GM18907 (cell line): Measurements from ENCODE around the gene TFB2M.

Experiments
- ATAC-seq: cut with Tn5 transposase; IDR thresholded peaks from one replicate; pipeline ENCODE4 v1.9.1; 2021; ENCODE audit warnings: mild to moderate bottlenecking, moderate library complexity; ENCODE audit not compliant: unreplicated experiment

TFB2M gene

DNA sequence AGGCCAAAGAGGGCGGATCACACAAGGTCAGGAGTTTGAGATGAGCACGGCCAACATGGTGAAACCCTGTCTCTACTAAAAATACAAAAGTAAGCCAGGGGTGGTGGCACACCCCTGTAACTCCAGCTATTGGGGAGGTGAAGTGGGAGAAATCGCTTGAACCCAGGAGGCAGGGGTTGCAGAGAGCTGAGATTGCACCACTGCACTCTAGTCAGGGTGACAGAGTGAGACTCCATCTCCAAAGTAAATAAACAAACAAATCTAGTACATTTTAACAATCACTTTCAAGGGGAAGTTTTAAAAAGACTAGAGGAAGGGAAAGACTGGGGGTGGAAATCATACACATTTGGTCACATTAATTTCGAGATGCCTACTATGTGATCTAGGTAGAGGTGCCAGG is 6.8 kb downstream of the TFB2M start:
- no peak for ATAC-seq

DNA sequence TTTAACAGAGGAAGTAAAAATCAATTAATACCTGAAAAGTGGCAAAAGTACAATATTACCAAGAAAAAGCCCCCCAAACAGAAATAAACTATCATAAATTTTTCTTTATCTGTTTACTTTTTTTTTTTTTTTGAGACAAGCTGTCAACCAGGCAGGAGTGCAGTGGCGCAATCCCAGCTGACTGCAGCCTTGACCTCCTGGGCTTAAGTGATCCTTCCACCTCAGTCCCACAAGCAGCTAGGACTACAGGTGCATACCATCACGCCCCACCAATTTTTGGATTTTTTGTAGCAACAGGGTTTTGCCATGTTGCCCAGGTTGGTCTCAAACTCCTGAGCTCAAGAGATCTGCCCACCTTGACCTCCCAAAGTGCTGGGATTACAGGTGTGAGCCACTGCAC is 8.0 kb downstream of the TFB2M start:
- no peak for ATAC-seq

GRCh38 chr1:246554201-246554600 is 11.9 kb downstream of the TFB2M start:
- ATAC-seq, result no peak

- ATAC-seq, result no peak
Measured at GRCh38 chr1:246552110-246552509, 14.0 kb downstream of the TFB2M start.

GRCh38 chr1:246550402-246550801 is 15.7 kb downstream of the TFB2M start:
- ATAC-seq, result no peak

DNA sequence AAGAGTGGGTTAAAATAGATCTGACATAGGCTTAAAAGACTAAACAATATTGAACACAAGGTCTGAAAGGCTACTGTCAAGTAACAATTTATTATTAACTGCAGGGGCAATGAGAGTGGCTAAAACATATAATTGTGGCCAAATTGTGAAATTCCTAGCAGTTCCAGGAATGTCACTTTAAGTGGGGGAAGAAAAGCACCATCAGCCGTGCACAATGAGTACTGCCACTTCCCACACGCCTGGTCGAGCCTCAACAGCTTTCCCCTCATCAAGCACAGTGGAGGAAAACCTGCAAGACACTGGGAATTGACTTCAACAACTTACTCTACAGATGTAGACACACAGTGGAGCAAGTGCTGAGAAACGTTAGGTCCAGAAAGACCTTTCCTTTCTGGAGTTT is 16.4 kb downstream of the TFB2M start:
- no peak for ATAC-seq

- no peak for ATAC-seq
Measured at GRCh38 chr1:246544001-246544400, 22.1 kb downstream of the TFB2M start.

DNA sequence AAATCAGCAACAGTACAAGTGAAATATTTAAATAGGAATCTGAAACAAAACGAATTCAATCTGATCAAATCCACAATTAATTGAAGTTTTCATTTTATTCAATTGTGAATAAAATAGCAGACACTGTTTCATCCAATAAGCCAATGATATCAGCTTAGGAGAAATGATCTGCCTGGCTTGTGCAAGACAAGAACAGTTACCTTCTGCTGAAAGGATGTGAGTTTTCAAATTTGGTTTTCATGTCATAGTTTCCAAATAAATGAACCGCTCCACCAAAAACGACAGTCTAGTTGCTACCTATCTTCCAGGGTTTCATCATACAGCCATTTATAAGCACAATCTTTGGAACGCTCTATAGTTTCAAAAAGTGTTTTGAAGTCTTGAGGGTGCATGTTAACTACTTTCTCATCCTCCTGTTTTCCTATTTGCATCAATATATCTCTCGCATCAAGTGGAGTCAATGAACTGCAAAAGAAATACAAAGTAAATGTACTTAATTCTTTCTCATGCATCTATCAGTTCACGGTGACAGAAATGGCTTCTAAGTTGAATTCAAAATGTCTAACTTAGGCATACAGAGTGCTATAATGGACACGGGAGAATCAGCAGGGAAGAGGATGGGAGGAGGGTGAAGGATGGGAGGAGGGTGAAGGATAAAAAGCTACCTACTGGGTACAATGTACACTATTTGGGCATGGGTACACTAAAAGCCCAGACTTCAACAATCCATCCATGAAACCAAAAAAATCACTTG is 25.1 kb downstream of the TFB2M start:
- no peak for ATAC-seq

DNA sequence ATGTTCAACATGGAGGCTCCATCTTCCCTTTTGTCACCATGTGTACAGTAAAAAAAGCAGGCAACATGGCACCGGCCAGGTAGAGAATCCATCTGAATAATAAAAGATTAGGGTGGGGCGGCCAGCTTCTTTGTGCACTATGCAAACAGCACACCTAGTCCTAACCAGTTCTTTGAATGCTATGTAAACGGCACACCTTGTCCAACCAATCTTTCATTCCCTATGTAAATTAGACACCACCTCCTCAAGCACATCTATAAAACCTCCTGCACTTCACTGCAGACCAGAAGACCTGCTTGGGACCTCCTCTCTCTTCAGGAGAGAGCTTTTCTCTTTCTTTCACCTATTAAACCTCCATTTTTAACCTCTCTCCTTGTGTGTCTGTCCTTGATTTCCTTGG is 28.2 kb downstream of the TFB2M start:
- ATAC-seq, result no peak

GRCh38 chr1:246537441-246537840 is 28.6 kb downstream of the TFB2M start:
- no peak for ATAC-seq

DNA sequence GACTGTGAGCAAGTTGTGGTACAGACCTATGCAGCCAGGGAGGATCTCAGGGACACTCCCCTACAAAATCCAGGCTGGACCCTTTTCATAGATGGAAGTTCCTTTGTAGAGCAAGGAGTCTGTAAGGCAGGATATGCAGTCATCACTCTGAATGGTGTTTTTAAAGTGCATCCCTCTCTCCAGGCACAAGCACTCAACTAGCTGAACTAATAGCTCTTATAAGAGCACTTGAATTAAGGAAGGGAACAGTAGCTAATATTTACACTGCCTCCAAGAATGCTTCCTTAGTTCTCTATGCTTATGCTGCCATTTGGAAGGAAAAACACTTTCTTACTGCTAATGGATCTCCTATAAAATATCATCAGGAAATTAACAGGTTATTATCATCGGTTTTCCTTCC is 31.9 kb downstream of the TFB2M start:
- ATAC-seq, result no peak

GRCh38 chr1:246533371-246533905 is 32.6 kb downstream of the TFB2M start:
- ATAC-seq, result no peak

DNA sequence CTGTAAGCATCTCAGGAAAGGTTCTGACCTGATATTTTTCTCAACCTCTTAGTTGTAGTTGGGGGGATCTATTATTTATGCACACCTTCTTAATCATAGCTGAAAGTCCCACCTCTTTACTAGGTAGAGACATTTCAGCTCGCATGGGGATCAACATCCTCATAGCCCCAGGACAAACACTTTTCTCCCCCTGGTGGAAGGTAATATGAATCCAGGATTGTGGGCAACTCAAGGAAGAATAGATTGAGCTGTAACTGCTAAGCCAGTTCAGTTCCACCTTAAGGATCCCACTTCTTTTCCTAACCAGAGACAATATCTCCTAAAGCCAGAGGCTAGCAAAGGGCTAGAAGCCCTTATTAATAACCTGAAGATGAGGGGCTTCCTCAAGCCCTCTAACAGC is 33.5 kb downstream of the TFB2M start:
- ATAC-seq, result no peak

- ATAC-seq, result no peak
Measured at GRCh38 chr1:246530482-246530881, 35.6 kb downstream of the TFB2M start.

GRCh38 chr1:246528933-246529731 is 36.9 kb downstream of the TFB2M start:
- no peak for ATAC-seq

DNA sequence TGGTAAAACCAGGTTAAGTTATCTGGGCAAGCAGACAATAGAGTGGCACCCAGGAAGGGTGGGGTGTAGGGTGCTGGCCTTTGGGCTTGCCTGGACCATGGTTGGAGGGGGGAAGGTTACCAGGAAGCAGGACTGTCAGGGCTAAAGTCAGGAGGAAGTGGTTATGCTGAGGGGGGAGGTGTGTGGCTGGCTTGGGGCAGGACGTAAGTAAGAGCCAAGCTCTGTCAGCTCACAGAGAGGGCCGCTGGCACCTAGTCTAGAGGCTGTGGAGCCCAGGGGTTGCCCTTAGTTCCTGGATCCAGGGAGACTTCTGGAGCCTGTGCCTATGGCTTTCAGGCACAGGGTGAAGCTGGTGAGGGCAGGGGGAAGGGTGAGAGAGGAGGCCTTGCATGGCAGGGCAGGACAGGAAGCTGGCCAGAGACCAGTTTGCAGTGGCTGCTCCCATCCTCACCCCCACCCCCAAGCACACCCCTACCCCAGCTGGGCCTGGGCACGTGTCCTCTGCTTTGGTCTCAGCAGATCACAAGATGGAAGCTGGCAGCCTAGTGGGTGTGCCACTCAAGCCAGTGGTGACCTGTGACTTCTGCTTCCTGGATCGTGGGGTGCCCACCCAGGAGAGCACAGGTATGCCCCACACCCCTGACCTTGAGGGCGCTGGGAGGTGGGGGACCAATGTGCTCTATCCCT is 38.5 kb downstream of the TFB2M start:
- peak; percentile 83 for ATAC-seq

- no peak for ATAC-seq
Measured at GRCh38 chr1:246526915-246527314, 39.1 kb downstream of the TFB2M start.

DNA sequence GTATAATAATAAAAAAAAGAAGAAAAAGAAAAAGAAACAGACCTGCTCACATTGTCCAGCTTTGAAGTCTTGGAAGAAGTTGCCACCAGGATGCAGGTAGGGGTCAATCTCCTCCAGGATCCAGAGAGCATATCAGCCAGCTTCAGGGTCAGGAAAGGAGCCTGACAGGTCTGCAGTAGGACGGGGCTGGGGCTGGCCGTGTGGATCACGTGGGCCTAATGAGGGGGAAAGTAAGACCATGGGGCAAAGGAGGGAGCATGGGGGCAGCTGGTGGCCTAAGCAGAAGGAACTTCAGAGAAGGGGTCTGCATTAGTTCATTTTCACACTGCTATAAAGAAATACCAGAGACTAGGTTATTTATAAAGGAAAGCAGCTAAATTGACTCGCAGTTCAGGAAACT is 39.7 kb downstream of the TFB2M start:
- no peak for ATAC-seq

GRCh38 chr1:246519514-246519913 is 46.5 kb downstream of the TFB2M start:
- no peak for ATAC-seq

DNA sequence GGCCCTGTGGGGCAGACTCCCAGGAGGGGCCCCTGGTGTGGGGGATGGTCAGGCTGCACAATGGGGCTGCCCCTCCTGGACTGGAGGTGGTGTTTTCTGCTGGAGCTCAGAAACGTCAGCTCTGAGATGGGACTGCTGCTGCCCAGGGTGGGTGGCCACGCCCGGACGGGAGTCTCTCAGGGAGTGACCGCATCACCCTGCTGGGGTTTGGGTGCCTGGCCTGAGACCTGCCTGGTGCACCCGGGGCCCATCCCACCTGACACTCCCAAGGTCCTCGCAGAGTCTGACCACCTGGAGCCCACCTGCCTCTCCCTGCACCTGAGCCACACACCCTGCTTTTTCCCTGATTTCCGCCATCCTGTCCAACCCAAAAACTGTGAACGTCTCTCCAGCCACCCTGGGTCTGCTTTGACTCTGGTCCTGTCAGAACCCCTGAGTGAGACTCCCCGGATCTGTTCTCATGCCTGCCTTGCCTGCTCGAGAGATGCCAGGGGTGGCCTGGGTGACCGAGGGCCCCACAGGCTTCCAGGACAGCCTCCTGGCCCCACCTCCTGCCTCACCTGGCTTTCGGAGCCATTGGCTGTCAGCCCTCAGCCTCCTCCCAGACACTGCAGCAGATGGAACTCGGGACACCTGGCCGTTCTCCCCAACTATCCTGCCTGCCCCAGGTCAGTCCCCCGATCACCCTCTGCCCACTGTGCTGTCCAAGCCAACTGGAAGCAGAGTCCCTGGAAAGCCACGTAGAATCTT is 47.4 kb downstream of the TFB2M start:
- no peak for ATAC-seq

GRCh38 chr1:246517391-246517790 is 48.7 kb downstream of the TFB2M start:
- no peak for ATAC-seq
